Vagina (tissue), 2 donors: ENCODE data around the gene LRCH4. TPM values are rescaled to one million over a fixed set of nuclear protein-coding genes. Genes with fewer than 3 reads are reported as not detected.
"Not testable (repeated sequence)": the region's sequence is repeated elsewhere in the genome, so short reads cannot be mapped to it uniquely, and the experiment has no call there.

Source experiments
- DNase-seq, 2 donors: peaks; one replicate each; pipeline ENCODE4 v3.0.0-alpha.2; 2017; ENCODE audit errors: extremely low spot score in 2 of 2
- H3K27ac ChIP-seq: fragments of 200-600 bp; sonication (generic); one replicate; pipeline ENCODE4 v1.5.1; 2019
- H3K27me3 ChIP-seq: fragments of 200-600 bp; sonication (generic); one replicate; pipeline ENCODE4 v1.5.1; 2019
- H3K36me3 ChIP-seq, 2 donors: fragments of 200-600 bp; sonication (generic); one replicate each; pipeline ENCODE4 v1.5.1; 2017 to 2019
- H3K4me1 ChIP-seq: fragments of 200-600 bp; sonication (generic); one replicate; pipeline ENCODE4 v1.5.1; 2019
- H3K4me3 ChIP-seq, 2 donors: fragments of 200-600 bp; sonication (generic); 1 replicate in 1 of 2; 2 replicates in 1 of 2; pipeline ENCODE4 v1.5.1; 2016 to 2019
- H3K9me3 ChIP-seq: fragments of 200-600 bp; sonication (generic); one replicate; pipeline ENCODE4 v1.5.1; 2019
- POLR2A ChIP-seq, 2 donors: fragments of 450-650 bp; IDR thresholded peaks; one replicate each; pipeline ENCODE4 v1.6.1; 2017; ENCODE audit warnings: antibody characterized with exemption in 2 of 2, mild to moderate bottlenecking in 2 of 2, moderate library complexity in 2 of 2
- POLR2AphosphoS5 ChIP-seq, 2 donors: sonication (generic); formaldehyde crosslinking; IDR thresholded peaks; one replicate each; pipeline ENCODE4 v1.9.0; 2017; ENCODE audit warnings: antibody characterized with exemption in 2 of 2, mild to moderate bottlenecking in 2 of 2, low read depth in 1 of 2; ENCODE audit not compliant: insufficient read depth in 1 of 2
- intact Hi-C: fragments of 100-400 bp; cut with DNase I; formaldehyde crosslinking; loops from one replicate; pipeline ENCODE4 v1.15.1; 2023
- total RNA-seq: library from RNA; depleted of rRNA; stranded (reverse); fragments of >200 nt; gene quantifications from one replicate; pipeline ENCODE4 v1.2.3, GENCODE V29; 2016
- TF ChIP-seq, protein P1 (sequence below), 3 experiments: fragments of 450-650 bp in 2 of 3; fragments of 200-600 bp in 1 of 3; sonication (generic) in 1 of 3; IDR thresholded peaks; one replicate each; pipeline ENCODE4 v1.5.1; 2017 to 2019; ENCODE audit warnings: antibody characterized with exemption in 3 of 3, mild to moderate bottlenecking in 2 of 3, moderate library complexity in 2 of 3

The LRCH4 gene
- total RNA-seq, 1 donor from 2014 or later = 72.2 TPM

DNA sequence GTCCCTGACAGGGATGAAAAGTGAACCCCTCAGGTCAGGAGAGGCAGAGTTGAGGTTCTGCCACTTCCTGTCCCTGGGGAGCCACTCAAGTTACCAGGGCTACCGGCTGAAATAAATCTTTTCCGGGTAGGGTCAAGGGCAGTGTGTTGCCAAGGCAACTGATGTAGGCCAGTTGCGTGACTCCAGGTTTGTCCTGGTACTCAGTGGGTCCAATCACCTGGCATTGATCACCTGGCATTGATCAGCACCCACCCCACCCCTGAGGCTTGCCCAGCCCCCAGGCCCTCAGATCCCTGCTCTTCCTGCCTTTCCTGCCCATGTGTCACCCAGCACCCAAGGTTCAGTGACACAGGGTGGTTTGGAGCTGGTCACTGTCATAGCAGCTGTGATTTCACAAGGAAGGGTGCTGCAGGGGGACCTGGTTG lies 18.2 kb downstream of the LRCH4 start:
- Histone ChIP-seq H3K27me3 (no peaks in the 10 kb centered on the region), H3K9me3 (no peaks in the 10 kb centered on the region), H3K4me1 (peaks cover 31% of the 10 kb centered on the region), H3K4me3 (no peak overlapping the region), H3K36me3 (no peaks in the 10 kb centered on the region), H3K27ac (no peak overlapping the region)
- DNase-seq = no peak
- TF ChIP-seq, protein P1, sequence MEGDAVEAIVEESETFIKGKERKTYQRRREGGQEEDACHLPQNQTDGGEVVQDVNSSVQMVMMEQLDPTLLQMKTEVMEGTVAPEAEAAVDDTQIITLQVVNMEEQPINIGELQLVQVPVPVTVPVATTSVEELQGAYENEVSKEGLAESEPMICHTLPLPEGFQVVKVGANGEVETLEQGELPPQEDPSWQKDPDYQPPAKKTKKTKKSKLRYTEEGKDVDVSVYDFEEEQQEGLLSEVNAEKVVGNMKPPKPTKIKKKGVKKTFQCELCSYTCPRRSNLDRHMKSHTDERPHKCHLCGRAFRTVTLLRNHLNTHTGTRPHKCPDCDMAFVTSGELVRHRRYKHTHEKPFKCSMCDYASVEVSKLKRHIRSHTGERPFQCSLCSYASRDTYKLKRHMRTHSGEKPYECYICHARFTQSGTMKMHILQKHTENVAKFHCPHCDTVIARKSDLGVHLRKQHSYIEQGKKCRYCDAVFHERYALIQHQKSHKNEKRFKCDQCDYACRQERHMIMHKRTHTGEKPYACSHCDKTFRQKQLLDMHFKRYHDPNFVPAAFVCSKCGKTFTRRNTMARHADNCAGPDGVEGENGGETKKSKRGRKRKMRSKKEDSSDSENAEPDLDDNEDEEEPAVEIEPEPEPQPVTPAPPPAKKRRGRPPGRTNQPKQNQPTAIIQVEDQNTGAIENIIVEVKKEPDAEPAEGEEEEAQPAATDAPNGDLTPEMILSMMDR (IDR thresholded peaks at IDR 0.05) = no peak
- TF ChIP-seq POLR2A (IDR thresholded peaks at IDR 0.05) (no peak), POLR2AphosphoS5 (IDR thresholded peaks at IDR 0.05; ENCODE audit: insufficient read depth in 1 of 2, low read depth in 1 of 2) (no peak)
- intact Hi-C loops = loop anchor here (5.0 kb wide), 1 partner anchor 125 kb away; the partner anchor contains the start of gene GIGYF1

DNA sequence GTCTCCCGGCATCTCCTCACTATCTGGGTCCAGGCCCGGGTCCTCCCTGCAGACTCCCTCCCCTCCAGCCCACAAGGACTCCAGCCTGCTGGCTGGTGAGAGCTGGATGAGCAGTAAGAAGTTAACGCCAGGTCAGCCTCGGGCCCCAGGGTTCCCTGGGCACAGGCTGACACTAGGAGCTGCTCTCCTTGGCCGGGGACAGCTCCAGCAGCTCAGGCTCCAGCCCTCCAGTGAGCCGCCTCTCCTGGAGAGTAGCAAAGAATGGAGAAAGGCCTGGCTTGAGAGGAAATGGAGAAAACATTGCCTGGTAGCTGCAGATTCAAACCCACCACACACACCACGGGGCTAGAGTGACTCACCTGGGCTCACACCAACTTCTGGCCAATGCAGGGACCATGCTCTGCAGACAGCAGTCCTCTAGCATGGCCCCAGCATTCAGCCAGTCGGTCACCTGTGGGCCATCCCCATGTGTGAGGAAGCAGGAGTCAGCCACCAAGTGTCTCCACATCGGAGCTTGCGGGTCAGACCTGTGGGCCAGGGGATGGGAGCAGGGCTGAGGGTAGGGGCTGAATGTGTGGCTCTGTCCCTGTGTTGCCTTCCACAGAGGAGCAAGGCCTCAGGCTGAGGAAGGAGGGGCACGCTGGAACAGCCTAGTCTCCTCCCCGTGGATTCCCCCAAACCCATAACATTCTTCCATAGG lies 18.7 kb downstream of the LRCH4 start:
- intact Hi-C loops = loop anchor here (5.0 kb wide), 1 partner anchor 125 kb away; the partner anchor contains the start of gene GIGYF1
- H3K4me3 ChIP-seq = no peak overlapping the region
- peaks cover 0 to 4% of the 10 kb centered on the region in 2 donors for H3K36me3 ChIP-seq
- no peaks in the 10 kb centered on the region for H3K9me3 ChIP-seq
- DNase-seq = no peak
- no peaks in the 10 kb centered on the region for H3K27me3 ChIP-seq
- H3K27ac ChIP-seq = no peak overlapping the region
- H3K4me1 ChIP-seq = peaks cover 31% of the 10 kb centered on the region
- TF ChIP-seq POLR2AphosphoS5 (IDR thresholded peaks at IDR 0.05; ENCODE audit: insufficient read depth in 1 of 2, low read depth in 1 of 2) (no peak), POLR2A (IDR thresholded peaks at IDR 0.05) (no peak)
- TF ChIP-seq, protein P1 (IDR thresholded peaks at IDR 0.05) = no peak

DNA sequence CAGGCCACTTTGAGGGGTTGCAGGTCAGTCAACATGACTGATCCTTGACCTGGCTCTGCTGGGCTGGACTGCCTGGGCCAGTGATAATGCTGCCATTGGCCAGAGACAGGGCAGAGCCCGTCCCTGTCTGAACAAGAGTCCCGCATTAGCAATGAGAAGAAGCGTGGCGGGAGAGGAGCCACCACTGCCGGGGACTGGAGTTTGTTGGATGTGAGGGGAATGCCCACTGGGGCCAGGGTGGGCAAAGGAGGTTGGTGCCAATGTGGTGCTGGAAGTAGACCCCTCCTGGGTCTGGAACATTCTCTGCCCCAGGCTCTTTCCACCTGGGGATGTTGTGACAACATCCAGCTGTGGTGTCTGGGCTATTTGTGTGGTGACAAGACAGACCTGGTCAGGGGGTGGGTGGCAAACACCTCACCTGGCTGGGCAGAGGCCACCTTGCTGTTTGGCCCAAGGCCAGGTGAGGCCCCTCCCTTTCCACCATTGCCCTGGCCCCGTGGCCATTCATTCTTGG lies 19.9 kb downstream of the LRCH4 start:
- DNase-seq = no peak
- no peak overlapping the region for H3K27ac ChIP-seq
- TF ChIP-seq POLR2A (IDR thresholded peaks at IDR 0.05) (no peak), POLR2AphosphoS5 (IDR thresholded peaks at IDR 0.05; ENCODE audit: insufficient read depth in 1 of 2, low read depth in 1 of 2) (no peak)
- TF ChIP-seq, protein P1 (IDR thresholded peaks at IDR 0.05) = no peak
- no peaks in the 10 kb centered on the region for H3K9me3 ChIP-seq
- H3K4me3 ChIP-seq = no peak overlapping the region
- intact Hi-C loops = loop anchor here (5.0 kb wide), 1 partner anchor 126 kb away; the partner anchor contains the start of gene GIGYF1
- peaks cover 31% of the 10 kb centered on the region for H3K4me1 ChIP-seq
- peaks cover 0 to 8% of the 10 kb centered on the region in 2 donors for H3K36me3 ChIP-seq
- H3K27me3 ChIP-seq = no peaks in the 10 kb centered on the region

DNA sequence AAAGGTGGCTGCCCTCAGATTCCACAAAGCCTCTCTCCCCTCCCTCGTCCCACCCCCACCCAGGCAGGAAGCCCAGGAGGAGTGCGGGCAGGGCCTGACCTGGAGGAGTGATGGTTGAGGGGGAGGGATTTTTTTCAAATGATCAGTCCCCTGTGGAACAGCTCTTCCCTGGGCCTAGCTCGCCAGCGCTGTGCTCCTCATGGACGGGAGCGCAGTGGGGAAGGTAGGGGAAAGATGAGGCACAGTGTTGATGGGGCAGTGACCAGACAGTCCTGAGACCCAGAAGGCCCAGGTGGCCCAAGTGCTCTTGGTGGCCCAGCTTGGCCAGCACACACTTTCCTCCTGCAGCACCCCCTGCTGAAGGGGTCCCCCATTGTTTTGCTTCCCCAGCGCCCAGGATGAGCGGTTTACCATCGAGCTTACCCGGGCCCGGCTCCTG lies 20.8 kb downstream of the LRCH4 start:
- no peak overlapping the region for H3K4me3 ChIP-seq
- H3K9me3 ChIP-seq = no peaks in the 10 kb centered on the region
- H3K4me1 ChIP-seq = peaks cover 26% of the 10 kb centered on the region
- TF ChIP-seq POLR2AphosphoS5 (IDR thresholded peaks at IDR 0.05; ENCODE audit: insufficient read depth in 1 of 2, low read depth in 1 of 2) (no peak), POLR2A (IDR thresholded peaks at IDR 0.05) (no peak)
- TF ChIP-seq, protein P1 (IDR thresholded peaks at IDR 0.05) = no peak
- no peak for DNase-seq
- intact Hi-C loops = loop anchor here (5.0 kb wide), 1 partner anchor 127 kb away; the partner anchor contains the start of gene GIGYF1
- peaks cover 0 to 8% of the 10 kb centered on the region in 2 donors for H3K36me3 ChIP-seq
- no peak overlapping the region for H3K27ac ChIP-seq
- H3K27me3 ChIP-seq = no peaks in the 10 kb centered on the region

DNA sequence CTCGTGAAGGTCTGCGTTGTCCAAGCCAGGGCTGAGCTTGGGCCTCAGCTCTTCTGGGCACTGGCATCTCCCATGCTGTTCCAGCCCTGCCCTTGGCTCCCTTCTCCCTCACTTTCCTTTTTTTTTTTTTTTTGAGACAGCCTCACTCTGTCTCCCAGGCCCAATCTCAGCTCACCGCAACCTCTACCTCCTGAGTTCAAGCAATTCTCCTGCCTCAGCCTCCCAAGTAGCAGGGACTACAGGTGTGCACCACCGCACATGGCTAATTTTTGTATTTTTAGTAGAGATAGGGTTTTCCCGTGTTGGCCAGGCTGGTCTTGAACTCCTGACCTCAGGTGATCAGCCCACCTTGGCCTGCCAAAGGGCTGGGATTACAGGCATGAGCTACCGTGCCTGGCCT lies 21.5 kb downstream of the LRCH4 start:
- H3K4me1 ChIP-seq = peaks cover 18% of the 10 kb centered on the region
- H3K27me3 ChIP-seq, H3K36me3 ChIP-seq, H3K27ac ChIP-seq, DNase-seq, intact Hi-C loops, H3K4me3 ChIP-seq, H3K9me3 ChIP-seq: not testable (repeated sequence)
